Measurements from ENCODE around the gene ARHGAP27. TPM values are rescaled to one million over a fixed set of nuclear protein-coding genes. Genes with fewer than 3 reads are reported as not detected.
"Not testable (repeated sequence)": the region's sequence is repeated elsewhere in the genome, so short reads cannot be mapped to it uniquely, and the experiment has no call there.

Gene ARHGAP27
- total and polyA plus RNA-seq, 2 donors, result 23.1 to 73.8 TPM

GRCh38 chr17:45441526-45442310 is 9.0 kb upstream of the ARHGAP27 start:
- peaks cover 27 to 39% of the 10 kb centered on the region in 2 donors for H3K36me3 ChIP-seq (ENCODE audit: control insufficient read depth in 2 of 2, insufficient read depth in 2 of 2, low read length in 1 of 2)
- peaks cover 16 to 51% of the 10 kb centered on the region in 2 donors for H3K4me1 ChIP-seq (ENCODE audit: control insufficient read depth in 2 of 2, insufficient read depth in 2 of 2, low read length in 2 of 2)
- WGBS, result 87% methylated on average over 14 of the region's 14 CpGs
- H3K4me3 ChIP-seq (ENCODE audit: low read length in 2 of 2), result no peak overlapping the region
- H3K27me3 ChIP-seq (ENCODE audit: control insufficient read depth in 2 of 2, insufficient read depth in 1 of 2, low read length in 1 of 2), result no peaks in the 10 kb centered on the region
- H3K9me3 ChIP-seq (ENCODE audit: control insufficient read depth in 2 of 2, insufficient read depth in 1 of 2, low read length in 1 of 2), result no peaks in the 10 kb centered on the region
- peak overlapping the region in 1 of 2 donors; percentile 88 for H3K27ac ChIP-seq (ENCODE audit: low read depth in 1 of 2, low read length in 1 of 2)
- peak in 1 of 9 donors; percentile 8 for DNase-seq (ENCODE audit: low read depth in 6 of 9, low spot score in 9 of 9)

DNA sequence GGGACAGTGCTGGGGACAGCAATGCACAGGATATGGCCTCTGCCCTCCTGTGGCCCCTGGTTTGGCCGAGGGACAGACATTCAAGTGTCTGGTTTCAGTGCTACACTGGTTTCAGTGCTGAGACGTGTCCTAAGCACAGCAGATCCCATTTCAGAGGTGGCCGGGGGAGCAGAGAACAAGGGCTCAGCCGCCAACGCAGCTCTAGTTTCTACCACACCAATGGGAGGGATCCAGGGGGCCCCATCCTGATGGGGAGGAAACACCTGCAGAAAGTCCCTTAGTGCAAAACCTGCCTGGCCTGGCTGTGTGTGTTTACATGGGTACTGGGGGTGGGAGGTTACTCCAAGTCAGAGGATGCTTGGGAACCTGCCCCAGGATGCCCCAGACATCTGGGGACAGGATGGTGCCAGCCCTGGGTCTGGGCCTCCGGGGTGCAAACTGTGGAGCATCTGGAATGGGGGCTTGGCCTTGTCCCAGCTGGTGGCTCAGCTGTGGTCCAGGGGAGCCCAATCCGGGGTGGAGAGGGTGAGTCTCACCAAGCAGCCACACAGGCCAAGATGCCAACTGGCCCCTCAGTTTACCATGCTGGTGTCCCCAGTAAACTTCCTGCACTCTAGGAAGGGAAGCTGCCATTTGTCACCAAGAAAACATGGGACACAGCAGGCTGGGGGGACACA is 8.3 kb upstream of the ARHGAP27 start:
- not testable (repeated sequence) for H3K9me3 ChIP-seq (ENCODE audit: control insufficient read depth in 2 of 2, insufficient read depth in 1 of 2, low read length in 1 of 2); H3K27me3 ChIP-seq (ENCODE audit: control insufficient read depth in 2 of 2, insufficient read depth in 1 of 2, low read length in 1 of 2)
- H3K27ac ChIP-seq (ENCODE audit: low read depth in 1 of 2, low read length in 1 of 2), result peak overlapping the region in 1 of 2 donors; percentile 88
- peaks cover 16 to 54% of the 10 kb centered on the region in 2 donors for H3K4me1 ChIP-seq (ENCODE audit: control insufficient read depth in 2 of 2, insufficient read depth in 2 of 2, low read length in 2 of 2)
- peaks cover 34 to 44% of the 10 kb centered on the region in 2 donors for H3K36me3 ChIP-seq (ENCODE audit: control insufficient read depth in 2 of 2, insufficient read depth in 2 of 2, low read length in 1 of 2)
- DNase-seq (ENCODE audit: low read depth in 6 of 9, low spot score in 9 of 9), result peak in 6 of 9 donors; percentile 50 to 89 (median 74)
- H3K4me3 ChIP-seq (ENCODE audit: low read length in 2 of 2), result peak overlapping the region in 1 of 2 donors; percentile 12
- WGBS, result 3% methylated on average over 7 of the region's 7 CpGs

- Histone ChIP-seq H3K4me3 (ENCODE audit: low read length in 2 of 2) (peak overlapping the region in 1 of 2 donors; percentile 12), H3K4me1 (ENCODE audit: control insufficient read depth in 2 of 2, insufficient read depth in 2 of 2, low read length in 2 of 2) (peaks cover 16 to 58% of the 10 kb centered on the region in 2 donors), H3K27me3 (ENCODE audit: control insufficient read depth in 2 of 2, insufficient read depth in 1 of 2, low read length in 1 of 2) (no peaks in the 10 kb centered on the region), H3K9me3 (ENCODE audit: control insufficient read depth in 2 of 2, insufficient read depth in 1 of 2, low read length in 1 of 2) (no peaks in the 10 kb centered on the region), H3K27ac (ENCODE audit: low read depth in 1 of 2, low read length in 1 of 2) (peak overlapping the region in 1 of 2 donors; percentile 88), H3K36me3 (ENCODE audit: control insufficient read depth in 2 of 2, insufficient read depth in 2 of 2, low read length in 1 of 2) (peaks cover 37 to 38% of the 10 kb centered on the region in 2 donors)
- DNase-seq (ENCODE audit: low read depth in 6 of 9, low spot score in 9 of 9), result peak in 2 of 9 donors; percentile 39 to 65
- 57% methylated on average over 10 of the region's 10 CpGs for WGBS
These were observed 7.6 kb upstream of the ARHGAP27 start for GRCh38 chr17:45440161-45440778.

GRCh38 chr17:45438931-45439610 is 6.4 kb upstream of the ARHGAP27 start:
- H3K9me3 ChIP-seq (ENCODE audit: control insufficient read depth in 2 of 2, insufficient read depth in 1 of 2, low read length in 1 of 2), result no peaks in the 10 kb centered on the region
- peaks cover 31 to 36% of the 10 kb centered on the region in 2 donors for H3K36me3 ChIP-seq (ENCODE audit: control insufficient read depth in 2 of 2, insufficient read depth in 2 of 2, low read length in 1 of 2)
- peaks cover 16 to 63% of the 10 kb centered on the region in 2 donors for H3K4me1 ChIP-seq (ENCODE audit: control insufficient read depth in 2 of 2, insufficient read depth in 2 of 2, low read length in 2 of 2)
- DNase-seq (ENCODE audit: low read depth in 6 of 9, low spot score in 9 of 9), result peak in 1 of 9 donors; percentile 6
- H3K27ac ChIP-seq (ENCODE audit: low read depth in 1 of 2, low read length in 1 of 2), result peak overlapping the region in 1 of 2 donors; percentile 7
- no peak overlapping the region for H3K4me3 ChIP-seq (ENCODE audit: low read length in 2 of 2)
- H3K27me3 ChIP-seq (ENCODE audit: control insufficient read depth in 2 of 2, insufficient read depth in 1 of 2, low read length in 1 of 2), result no peaks in the 10 kb centered on the region
- 91% methylated on average over 11 of the region's 11 CpGs for WGBS

DNA sequence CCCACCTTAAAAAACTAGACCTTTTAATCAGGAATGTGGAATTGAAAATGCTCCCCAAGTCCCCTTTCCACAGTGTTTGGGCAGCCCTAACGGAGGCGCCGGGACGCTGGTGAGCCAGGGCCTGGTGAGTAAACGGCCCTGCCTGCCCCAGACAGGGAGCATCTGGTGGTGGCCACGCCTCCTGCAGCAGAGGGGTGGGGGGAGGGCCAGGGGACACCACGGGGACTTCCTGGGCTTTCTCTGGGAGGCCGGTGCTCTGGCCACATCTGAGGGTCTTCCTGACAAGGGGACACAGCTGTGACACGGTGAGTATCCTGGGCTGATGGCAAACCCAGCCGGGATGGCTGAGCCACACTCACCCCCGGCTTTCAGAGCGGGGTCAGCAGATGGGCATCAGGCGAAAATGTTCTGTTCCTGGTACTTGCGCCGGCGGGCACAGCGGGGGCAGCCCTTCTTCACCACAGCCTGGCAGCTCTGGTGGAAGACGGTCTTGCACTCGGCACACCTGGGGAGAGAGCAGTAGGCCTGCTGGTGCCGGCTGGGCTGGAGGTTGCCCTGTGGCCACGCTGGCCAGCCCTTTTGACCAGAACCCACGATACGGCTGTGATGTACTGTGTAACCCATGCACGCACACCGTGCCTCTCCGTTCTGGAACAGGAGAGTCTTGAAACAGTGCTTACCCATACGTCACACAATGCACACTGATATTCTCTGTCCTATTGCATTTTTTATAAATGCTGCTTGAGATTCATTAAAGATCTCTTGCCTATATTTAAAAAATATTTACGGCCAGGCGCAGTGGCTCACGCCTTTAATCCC is 5.0 kb upstream of the ARHGAP27 start:
- no peak for DNase-seq (ENCODE audit: low read depth in 6 of 9, low spot score in 9 of 9)
- H3K4me1 ChIP-seq (ENCODE audit: control insufficient read depth in 2 of 2, insufficient read depth in 2 of 2, low read length in 2 of 2), result peaks cover 16 to 70% of the 10 kb centered on the region in 2 donors
- H3K27me3 ChIP-seq (ENCODE audit: control insufficient read depth in 2 of 2, insufficient read depth in 1 of 2, low read length in 1 of 2), result peaks cover 0 to 5% of the 10 kb centered on the region in 2 donors
- no peak overlapping the region for H3K4me3 ChIP-seq (ENCODE audit: low read length in 2 of 2)
- H3K27ac ChIP-seq (ENCODE audit: low read depth in 1 of 2, low read length in 1 of 2), result no peak overlapping the region
- WGBS, result 87% methylated on average over 30 of the region's 30 CpGs
- H3K9me3 ChIP-seq (ENCODE audit: control insufficient read depth in 2 of 2, insufficient read depth in 1 of 2, low read length in 1 of 2), result no peaks in the 10 kb centered on the region
- peaks cover 31 to 35% of the 10 kb centered on the region in 2 donors for H3K36me3 ChIP-seq (ENCODE audit: control insufficient read depth in 2 of 2, insufficient read depth in 2 of 2, low read length in 1 of 2)

DNA sequence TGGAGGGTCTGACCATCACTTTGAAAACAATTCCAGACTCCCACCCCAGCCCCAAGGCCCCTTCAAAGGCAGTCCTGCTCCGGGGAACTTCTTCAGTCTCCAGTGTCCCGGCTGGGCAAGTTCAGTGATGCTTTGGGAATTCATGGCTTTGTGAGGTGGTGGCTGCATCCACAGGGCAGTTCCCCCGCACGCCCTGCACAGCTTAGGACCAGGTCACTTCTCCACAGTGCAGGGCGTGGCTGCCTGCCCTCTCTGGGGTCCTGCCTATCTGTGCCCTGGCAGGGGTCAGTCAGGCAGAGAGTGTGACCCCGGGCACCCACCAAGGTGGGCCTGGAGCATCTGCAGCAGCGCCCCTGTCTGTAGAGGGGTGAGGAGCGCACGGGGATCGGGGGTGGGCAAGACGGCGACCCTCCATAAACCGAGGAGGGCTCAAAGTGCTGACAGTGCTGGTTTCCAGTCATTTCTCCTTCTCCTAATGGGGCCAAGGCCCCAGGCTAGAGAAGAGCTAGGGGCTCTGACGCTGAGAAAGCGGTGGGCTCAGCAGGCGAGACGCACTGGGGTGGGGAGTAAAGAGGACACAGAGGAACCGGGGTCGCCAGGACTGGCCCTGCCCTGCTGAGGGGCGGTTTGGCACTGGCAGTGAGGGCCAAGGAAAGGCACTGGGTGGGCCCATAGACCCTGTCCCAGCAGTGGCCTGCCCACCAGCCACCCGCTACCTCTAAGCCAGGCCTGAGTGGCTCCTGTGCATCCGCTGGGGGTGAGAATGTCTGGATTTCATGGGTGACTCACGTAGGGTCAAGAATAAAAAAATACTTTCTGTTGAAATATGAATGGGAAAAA is 4.2 kb upstream of the ARHGAP27 start:
- Histone ChIP-seq H3K27ac (ENCODE audit: low read depth in 1 of 2, low read length in 1 of 2) (no peak overlapping the region), H3K4me1 (ENCODE audit: control insufficient read depth in 2 of 2, insufficient read depth in 2 of 2, low read length in 2 of 2) (peaks cover 20 to 70% of the 10 kb centered on the region in 2 donors), H3K27me3 (ENCODE audit: control insufficient read depth in 2 of 2, insufficient read depth in 1 of 2, low read length in 1 of 2) (peaks cover 0 to 11% of the 10 kb centered on the region in 2 donors), H3K9me3 (ENCODE audit: control insufficient read depth in 2 of 2, insufficient read depth in 1 of 2, low read length in 1 of 2) (no peaks in the 10 kb centered on the region), H3K4me3 (ENCODE audit: low read length in 2 of 2) (no peak overlapping the region), H3K36me3 (ENCODE audit: control insufficient read depth in 2 of 2, insufficient read depth in 2 of 2, low read length in 1 of 2) (peaks cover 31 to 35% of the 10 kb centered on the region in 2 donors)
- WGBS, result 97% methylated on average over 23 of the region's 23 CpGs
- no peak for DNase-seq (ENCODE audit: low read depth in 6 of 9, low spot score in 9 of 9)

DNA sequence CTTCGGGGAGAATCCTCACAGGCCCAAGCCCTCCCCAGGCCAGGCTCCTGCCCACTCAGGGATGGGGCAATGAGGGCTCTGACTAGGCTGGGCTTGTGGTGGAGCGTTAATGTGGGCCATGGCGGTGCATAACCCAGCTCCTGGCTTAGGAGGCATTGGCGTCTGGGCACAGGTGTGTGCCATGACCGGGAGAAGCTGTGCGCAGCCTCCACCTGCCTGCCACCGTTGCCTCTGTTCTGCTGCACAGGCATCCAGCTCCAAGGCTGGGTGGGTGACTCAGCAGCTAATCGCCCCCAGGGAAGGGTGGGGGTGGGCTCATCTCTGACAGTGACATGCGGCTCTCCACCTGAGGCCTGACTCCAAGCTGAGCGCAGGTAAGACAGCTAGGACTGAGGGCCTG is 3.5 kb upstream of the ARHGAP27 start:
- Histone ChIP-seq H3K27ac (ENCODE audit: low read depth in 1 of 2, low read length in 1 of 2) (no peak overlapping the region), H3K9me3 (ENCODE audit: control insufficient read depth in 2 of 2, insufficient read depth in 1 of 2, low read length in 1 of 2) (peaks cover 0 to 4% of the 10 kb centered on the region in 2 donors), H3K36me3 (ENCODE audit: control insufficient read depth in 2 of 2, insufficient read depth in 2 of 2, low read length in 1 of 2) (peaks cover 31 to 35% of the 10 kb centered on the region in 2 donors), H3K4me1 (ENCODE audit: control insufficient read depth in 2 of 2, insufficient read depth in 2 of 2, low read length in 2 of 2) (peaks cover 18 to 70% of the 10 kb centered on the region in 2 donors), H3K27me3 (ENCODE audit: control insufficient read depth in 2 of 2, insufficient read depth in 1 of 2, low read length in 1 of 2) (peaks cover 0 to 18% of the 10 kb centered on the region in 2 donors), H3K4me3 (ENCODE audit: low read length in 2 of 2) (no peak overlapping the region)
- peak in 1 of 9 donors; percentile 14 for DNase-seq (ENCODE audit: low read depth in 6 of 9, low spot score in 9 of 9)
- 72% methylated on average over 10 of the region's 10 CpGs for WGBS

All from thymus (tissue), 11 donors.